Retina (tissue), 1 donor: ENCODE measurements around the gene ASPHD2.
"Not testable (repeated sequence)": the region's sequence is repeated elsewhere in the genome, so short reads cannot be mapped to it uniquely, and the experiment has no call there.

Experiments
- DNase-seq: peaks from one replicate; pipeline ENCODE4 v3.0.0-alpha.2; 2016

The ASPHD2 gene

DNA sequence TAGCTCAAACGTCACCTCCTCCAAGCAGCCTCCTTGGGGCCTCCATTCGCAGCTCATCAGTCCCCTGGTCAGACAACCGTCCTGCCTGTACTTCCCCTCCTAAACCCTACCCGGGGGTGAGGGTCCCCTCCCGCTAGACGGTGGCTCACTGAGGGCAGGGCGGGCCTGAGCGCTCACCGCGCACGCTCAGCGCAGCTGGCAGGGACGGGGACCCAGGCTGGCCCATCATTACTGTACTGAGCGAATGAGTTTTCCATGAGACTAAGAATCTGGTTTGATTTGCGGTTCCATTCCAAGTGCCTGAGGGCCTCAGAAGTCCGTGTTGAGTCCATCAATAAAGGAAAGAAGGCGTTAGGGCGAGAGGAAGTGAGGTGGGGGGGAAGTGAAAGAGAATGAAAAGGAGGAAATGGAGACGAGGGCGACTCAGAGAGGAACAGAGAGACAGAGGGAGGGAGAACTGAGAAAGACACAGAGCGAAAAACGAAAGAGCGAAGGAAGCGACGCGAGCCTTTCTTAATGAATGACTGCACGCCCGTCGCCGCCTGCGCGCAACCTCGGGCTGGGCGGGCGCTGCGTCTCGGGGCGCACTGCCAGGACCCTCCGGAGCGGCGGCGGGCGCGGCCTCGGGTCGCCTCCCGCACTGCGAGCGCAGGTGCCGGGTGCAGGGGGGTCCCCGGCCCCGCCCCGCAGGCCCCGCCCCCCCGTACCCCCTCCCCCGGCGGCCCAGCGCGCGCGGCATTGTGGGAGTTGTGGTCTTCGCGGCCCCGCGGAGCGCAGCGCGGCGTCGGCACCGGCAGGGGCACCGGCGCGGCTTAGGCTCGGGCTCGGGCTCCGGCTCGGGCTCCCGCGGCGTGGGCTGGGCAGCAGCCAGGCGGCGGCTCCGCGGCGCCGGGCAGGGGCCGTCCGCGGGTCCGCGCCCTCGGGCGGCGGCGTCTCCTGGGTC lies at the start of gene ASPHD2:
Gene ASPHD2 (plus strand): TSS at position 746 of the 943 bp plus-strand sequence. CDS start 4,356 bp downstream, outside the sequence.
- peak; percentile 76 for DNase-seq

DNA sequence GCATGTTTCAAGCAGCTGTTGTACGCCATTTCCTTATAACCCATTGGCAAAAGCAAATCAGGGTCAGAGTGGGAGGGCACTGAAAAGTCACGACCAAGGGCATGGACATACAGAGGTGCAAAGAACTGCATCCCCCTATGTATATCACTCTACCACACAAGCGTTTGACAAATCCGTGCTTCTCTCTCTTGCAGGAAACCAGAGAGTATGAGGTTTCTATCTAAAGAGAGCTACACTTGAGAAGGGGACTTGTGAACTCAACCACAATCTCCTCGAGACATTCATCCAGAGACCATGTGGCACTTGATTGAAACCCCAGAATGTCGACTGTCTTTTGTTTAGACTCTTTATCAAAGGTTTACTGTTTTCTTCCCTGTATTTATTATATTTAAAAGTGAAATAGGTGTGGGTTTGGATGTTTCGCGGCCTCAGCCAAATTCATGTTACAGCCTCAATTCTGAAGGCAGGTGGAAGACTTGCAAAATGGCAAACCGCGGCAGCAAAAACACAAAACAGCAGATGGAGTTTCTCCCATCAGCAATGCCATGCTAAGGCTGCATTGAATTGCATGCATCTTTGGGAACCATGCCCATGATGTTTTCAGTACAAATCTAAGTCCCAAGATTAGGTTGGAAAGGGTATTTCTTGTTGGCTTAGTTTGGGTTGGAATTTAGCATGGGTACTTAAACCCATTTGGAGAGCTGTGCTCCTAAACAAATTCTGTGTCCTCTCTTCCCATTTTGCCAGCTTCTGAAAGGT lies 48.8 kb upstream of the ASPHD2 start:
- no peak for DNase-seq

DNA sequence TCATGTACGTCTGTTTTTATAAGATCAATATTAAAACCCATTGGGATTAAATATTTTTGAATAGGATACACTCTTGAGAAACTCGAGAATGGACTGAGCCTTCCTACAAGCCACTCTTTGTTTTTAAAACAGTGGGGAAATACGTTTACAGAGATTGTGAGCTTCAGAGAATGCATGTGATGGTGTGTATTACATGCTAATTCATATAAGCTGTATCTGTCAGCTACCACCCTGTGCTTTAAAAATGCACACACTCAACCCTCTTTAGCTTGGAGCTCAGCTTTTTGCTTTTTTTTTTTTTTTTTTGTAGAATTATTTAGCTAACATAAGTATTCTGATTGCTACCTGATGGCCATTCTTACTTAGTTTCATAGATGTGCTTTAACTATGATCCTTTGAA lies 46.3 kb upstream of the ASPHD2 start:
- no peak for DNase-seq

DNA sequence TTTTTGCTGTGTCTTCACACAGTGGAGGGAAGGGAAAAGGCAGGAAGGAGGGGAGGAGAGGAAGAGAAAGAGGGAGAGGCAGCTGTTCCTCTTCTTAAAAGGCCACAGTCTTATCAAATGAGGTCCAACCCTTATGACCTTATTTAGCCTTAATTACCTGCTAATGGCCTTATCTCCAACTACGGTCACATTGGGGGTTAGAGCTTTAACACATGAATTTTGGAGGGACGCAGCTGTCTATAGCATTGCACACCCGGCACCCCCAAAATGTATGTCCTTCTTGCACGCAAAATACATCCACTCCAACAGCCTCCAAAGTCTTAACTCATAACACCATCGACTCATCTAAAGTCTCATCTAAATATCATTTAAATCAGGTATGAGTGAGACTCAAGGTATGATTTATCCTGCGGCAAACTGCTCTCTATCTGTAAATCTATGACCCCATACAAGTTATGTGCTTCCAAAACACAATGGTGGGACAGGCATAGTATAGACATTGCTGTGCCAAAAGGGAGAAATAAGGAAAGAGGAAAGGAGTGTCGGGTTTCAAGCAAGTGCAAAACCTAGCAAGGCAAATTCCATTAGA lies 45.0 kb upstream of the ASPHD2 start:
- DNase-seq, result no peak

- no peak for DNase-seq
Observed at GRCh38 chr22:26385164-26385563, 43.9 kb upstream of the ASPHD2 start.

GRCh38 chr22:26389125-26389524 lies 39.9 kb upstream of the ASPHD2 start:
- no peak for DNase-seq

GRCh38 chr22:26391091-26391490 lies 38.0 kb upstream of the ASPHD2 start:
- no peak for DNase-seq

DNA sequence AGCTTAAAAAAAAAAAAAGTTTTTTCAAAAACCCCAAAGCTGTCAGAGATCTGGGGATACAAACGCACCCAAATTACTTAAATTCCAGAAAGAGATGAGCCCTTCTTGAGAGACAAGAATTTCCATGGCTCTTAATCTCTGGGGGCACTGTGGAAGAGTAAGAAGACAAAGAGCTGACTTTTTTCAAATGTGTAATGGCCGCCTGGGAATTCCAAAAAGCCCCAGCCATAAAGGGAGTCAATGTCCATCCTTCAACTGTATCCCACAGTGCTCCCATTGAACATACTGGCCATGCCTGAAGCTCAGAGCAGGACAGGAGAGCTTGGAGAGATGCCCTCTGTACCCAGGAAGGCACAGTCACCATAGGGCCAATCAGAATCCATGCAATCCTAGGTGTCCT lies 37.4 kb upstream of the ASPHD2 start:
- no peak for DNase-seq

- DNase-seq, result no peak
Observed at GRCh38 chr22:26393929-26394328, 35.1 kb upstream of the ASPHD2 start.

DNA sequence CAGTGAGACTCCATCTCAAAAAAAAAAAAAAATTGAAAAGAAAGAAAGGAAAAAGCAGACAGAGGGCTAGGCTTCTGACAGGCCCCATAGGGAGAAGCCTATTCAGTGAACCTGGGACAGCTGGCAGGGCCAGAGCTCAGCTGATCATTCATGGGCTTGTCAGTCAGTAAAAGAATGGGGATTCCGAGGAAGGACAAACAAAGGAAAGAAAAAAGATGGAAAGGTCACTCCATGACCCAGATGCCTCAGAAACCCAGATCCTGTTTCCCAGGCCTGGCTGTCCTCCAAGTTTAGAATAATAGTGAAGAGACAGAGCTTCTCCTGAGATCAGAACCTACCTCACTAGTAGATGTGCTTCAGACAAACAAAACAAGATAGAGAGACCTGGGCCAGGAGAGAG lies 34.3 kb upstream of the ASPHD2 start:
- DNase-seq, result peak; percentile 62

DNA sequence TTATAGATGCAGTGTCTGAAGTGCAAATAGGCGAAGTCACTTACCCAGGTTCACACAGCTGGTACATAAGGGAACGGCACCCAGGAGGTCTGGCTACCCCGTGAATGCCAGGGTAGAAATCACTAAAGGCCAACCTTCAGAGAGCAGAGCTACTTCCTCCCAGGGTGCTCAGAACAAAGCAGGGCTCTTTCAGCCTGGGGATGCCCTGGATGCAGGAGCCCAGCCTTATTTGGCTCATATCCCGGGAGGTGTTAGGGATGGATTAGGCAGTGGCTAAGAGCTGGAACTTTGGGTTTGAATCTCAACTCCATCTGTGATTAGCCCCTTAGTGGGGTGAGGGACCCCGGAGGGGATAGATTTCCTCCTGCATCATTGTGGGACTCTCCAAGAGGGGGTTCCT lies 33.1 kb upstream of the ASPHD2 start:
- no peak for DNase-seq

GRCh38 chr22:26398741-26399153 lies 30.3 kb upstream of the ASPHD2 start:
- peak; percentile 48 for DNase-seq

DNA sequence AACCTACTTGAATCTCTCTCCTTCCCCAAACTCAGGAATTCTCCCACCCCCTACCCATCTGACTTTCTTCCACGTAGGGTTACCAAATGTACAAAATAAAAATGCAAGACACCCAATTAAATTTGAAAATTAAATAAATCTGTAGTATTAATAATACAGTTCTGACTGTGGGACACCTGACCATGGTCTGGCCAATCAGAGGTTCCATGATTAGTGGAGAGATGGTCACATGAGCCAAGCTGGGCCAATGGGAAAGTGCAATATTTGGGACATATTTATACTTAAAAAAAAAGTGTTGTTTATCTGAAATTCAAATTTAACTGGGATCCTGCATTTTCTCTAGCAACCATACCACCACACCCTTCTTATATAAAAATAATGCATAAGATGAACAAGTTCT lies 29.8 kb upstream of the ASPHD2 start:
- no peak for DNase-seq

GRCh38 chr22:26401726-26402125 lies 27.3 kb upstream of the ASPHD2 start:
- no peak for DNase-seq

DNA sequence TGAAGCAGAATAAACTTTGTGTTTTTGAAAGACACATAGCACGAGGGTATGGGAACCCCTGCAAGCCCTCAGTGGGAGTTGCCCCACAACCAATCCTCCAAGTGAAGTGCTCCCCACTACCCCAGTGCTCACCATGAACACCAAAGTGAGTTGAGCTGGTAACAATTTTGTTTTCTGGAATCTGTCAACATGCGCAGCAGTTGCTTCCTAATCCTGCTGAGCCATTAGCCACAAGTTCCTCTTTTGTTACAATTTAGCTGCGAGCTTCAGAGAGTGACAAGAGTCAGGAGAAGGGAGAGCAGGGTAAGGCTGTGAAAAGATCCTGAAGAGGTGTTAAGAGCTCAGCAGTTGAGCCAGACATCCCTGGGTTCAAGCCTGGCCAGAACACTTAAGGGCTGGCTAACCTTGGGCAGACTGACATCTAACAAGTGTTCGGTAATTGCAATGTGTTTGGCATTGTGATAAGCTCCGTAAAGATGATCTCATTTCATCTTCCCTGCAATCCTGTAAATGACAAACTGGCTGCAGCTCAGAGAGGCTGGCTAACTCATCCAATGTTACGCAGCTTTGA lies 24.1 kb upstream of the ASPHD2 start:
- DNase-seq, result no peak

- DNase-seq, result no peak
Observed at GRCh38 chr22:26406118-26406517, 22.9 kb upstream of the ASPHD2 start.

- not testable (repeated sequence) for DNase-seq
Observed at GRCh38 chr22:26408562-26409220, 20.4 kb upstream of the ASPHD2 start.

DNA sequence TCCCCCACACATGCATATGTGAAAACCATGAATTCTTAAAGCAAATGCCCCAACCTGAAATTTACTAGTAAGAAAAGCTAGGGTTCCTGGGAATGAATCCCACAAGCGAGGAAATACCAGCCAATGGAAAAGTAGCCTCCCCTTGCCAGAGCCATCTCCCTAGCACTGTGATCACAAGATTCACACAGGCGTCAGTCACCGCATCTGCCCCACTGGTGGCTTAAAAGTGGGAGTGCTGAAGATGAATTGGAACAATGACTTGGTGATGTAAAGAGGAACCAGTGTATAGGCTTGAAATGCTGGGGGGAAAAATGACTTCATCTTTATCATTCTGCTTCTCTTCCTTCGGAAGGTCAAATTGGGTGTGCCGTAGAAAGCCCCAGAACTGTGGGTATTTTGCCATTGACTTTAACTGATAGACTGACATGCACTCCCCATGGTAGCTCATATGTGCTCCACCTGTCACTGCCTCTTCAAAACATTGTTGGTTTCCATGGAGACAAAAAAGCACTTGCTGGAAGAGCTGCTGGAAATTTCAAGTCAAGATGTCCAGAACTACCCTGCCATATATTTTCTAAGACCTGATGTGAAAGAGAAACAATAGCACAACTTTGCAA lies 19.2 kb upstream of the ASPHD2 start:
- DNase-seq, result peak; percentile 35

DNA sequence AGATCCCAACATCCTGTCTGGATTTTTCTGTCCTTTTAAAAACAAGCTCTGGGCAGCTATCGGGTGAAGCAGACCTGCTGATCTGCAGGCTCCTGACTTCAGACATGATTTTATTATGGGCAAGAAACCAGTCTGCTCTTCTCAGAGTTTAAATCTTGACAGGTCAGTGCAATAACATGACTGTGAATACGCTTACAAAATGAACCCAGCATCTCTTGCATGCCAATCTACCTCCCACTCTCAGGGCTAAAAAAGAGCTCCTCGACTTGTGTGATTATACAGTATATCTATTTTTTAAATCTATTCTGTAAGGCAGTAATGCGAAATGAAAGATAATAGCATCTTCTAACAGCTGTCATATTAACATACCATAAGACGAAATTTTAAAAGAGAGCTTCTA lies 18.7 kb upstream of the ASPHD2 start:
- DNase-seq, result no peak

DNA sequence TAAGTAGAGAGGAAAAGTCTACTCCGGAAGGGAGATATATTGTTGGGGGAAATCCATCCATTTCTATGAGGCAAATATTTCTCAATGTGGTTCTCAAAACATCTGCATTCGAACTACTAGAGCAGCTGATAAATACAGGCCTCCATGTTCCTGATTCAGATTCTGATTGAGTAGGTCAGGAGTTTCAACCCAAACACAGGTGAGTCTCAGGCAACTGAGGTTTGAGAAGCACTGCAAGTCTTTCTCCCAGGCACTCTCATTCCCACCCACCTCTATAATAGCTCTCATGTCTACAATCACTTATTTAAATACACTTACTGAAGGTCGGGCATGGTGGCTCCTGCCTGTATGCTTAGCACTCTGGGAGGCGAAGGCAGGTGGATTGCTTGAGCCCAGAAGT lies 14.7 kb upstream of the ASPHD2 start:
- no peak for DNase-seq

DNA sequence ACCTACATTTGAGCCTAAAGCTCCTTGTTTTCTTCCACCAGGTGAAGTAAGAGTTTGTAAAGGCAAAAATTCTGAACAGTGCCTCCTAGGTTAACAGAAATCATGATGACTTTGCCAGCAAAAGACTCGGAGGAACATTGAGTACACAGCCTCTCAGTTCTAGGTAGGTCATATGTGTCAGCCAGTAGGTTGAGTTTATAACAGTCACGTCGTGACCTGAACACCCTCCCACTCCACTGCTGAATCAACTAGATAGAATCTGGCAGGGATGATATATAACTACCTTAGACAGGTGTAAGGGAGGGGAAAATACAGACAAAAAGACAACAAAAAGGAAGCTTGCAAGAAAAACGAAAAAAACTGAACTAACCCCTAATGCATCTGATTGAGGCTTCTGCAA lies 12.8 kb upstream of the ASPHD2 start:
- no peak for DNase-seq

GRCh38 chr22:26416670-26417276 lies 12.3 kb upstream of the ASPHD2 start:
- no peak for DNase-seq
